Measurements from ENCODE around the gene DNAL4. TPM values are rescaled to one million over a fixed set of nuclear protein-coding genes. Genes with fewer than 3 reads are reported as not detected.

Gene DNAL4
- total and polyA plus RNA-seq, 2 donors (not counting 3 experiments of a cell fraction or from before 2014, with no cell fraction given): 12.9 to 22.7 TPM

- Histone ChIP-seq H3K4me2 (ENCODE audit: insufficient read depth, low read length) (peak overlapping the region; percentile 94), H3K4me1 (ENCODE audit: control insufficient read depth, extremely low read depth, insufficient read depth, low read length) (peaks cover 22% of the 10 kb centered on the region), H4K20me1 (replicated peaks; ENCODE audit: control insufficient read depth, extremely low read depth, insufficient read depth, low read length) (no peaks in the 10 kb centered on the region), H3K9me3 (replicated peaks; ENCODE audit: control insufficient read depth, insufficient read depth, low read length) (no peaks in the 10 kb centered on the region), H3K36me3 (ENCODE audit: control insufficient read depth in 2 of 2, extremely low read depth in 1 of 2, insufficient read depth in 2 of 2, low read length in 2 of 2) (peaks cover 0 to under 1% of the 10 kb centered on the region in 2 experiments), H3K27ac (ENCODE audit: insufficient read depth, low read depth, low read length) (no peak overlapping the region), H3K27me3 (ENCODE audit: control insufficient read depth in 2 of 2, insufficient read depth in 2 of 2, low read length in 2 of 2) (no peaks in the 10 kb centered on the region), H3K9me1 (replicated peaks; ENCODE audit: control insufficient read depth, extremely low read depth, insufficient read depth, low read length) (no peaks in the 10 kb centered on the region), H3K4me3 (replicated peaks in 1 of 3; ENCODE audit: insufficient read depth in 1 of 3, low read depth in 1 of 3, low read length in 3 of 3) (no peak overlapping the region), H3K79me2 (ENCODE audit: control insufficient read depth, insufficient read depth, low read length) (peaks cover 14% of the 10 kb centered on the region), H2AFZ (ENCODE audit: low read depth, low read length) (no peak overlapping the region), H3K9ac (replicated peaks; ENCODE audit: extremely low read depth, insufficient read depth, low read length) (no peak overlapping the region)
- CTCF ChIA-PET: interaction anchor here (2.1 kb wide), 1 partner anchor 9 kb away, joined by 18 read pairs; no protein-coding TSS in a partner anchor
- POLR2A ChIA-PET: no interaction called here
- intact Hi-C loops (cut with micrococcal nuclease): loop anchor here (2.0 kb wide), 1 partner anchor 53 kb away; the partner anchor contains the start of gene GTPBP1
- FAIRE-seq: no peak
- DNase-seq (ENCODE audit: low read depth, low spot score): no peak
- no TSS peak for BruUV-seq (replicated peaks)
- TF ChIP-seq FOS (IDR thresholded peaks at IDR 0.05; ENCODE audit: borderline replicate concordance, insufficient read depth, low read length) (no peak), POLR2A (IDR thresholded peaks at IDR 0.05; ENCODE audit: low read depth, low read length) (no peak), POLR2AphosphoS5 (IDR thresholded peaks at IDR 0.05; ENCODE audit: insufficient read depth, low read depth, low read length) (no peak), EZH2 (IDR thresholded peaks at IDR 0.05; ENCODE audit: borderline replicate concordance, low read depth, low read length, severe bottlenecking) (no peak), GATA2 (IDR thresholded peaks at IDR 0.05; ENCODE audit: insufficient read depth, insufficient read length, low read depth, low read length) (no peak), CTCF (IDR thresholded peaks at IDR 0.05; ENCODE audit: extremely low read depth in 1 of 2, insufficient read depth in 1 of 2, low read depth in 1 of 2, low read length in 2 of 2) (no peak), JUN (IDR thresholded peaks at IDR 0.05; ENCODE audit: borderline replicate concordance, insufficient read depth, insufficient read length, low read depth) (no peak)
- dilution Hi-C loops (cut with MboI; ENCODE audit: extremely low pct_ligation_motif_present, low sequenced_read_pairs): no loop called here
These were observed 36.5 kb downstream of the DNAL4 start for GRCh38 chr22:38757464-38757757.
